Activated CD8-positive, alpha-beta memory T cell treated with anti-CD3 and anti-CD28 coated beads, Interleukin-2, amount 50 U/mL, for 1 hour (primary cell): ENCODE results near the gene OTOGL.

Experiments
- DNase-seq: peaks from one replicate; pipeline ENCODE4 v3.0.0-alpha.2; 2020; ENCODE audit errors: extremely low read depth

OTOGL gene

DNA sequence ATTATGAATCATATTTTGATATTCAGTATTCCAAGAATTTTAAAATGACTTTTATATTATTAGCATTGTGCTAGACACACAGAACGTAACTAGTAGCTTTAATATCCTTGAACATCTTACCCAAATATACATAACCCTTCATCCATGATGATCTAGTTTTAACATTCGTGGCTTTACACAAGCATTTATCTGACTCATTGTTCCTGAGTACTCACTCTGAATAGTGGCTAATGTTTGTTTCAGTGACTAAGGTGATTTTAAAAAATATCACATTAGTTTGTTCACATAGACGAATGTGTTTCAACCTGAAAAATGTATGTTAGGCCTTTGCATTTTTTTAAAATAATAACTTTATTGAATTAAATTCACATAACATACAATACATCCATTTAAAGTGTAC is 264.7 kb downstream of the OTOGL start:
- DNase-seq: no peak

GRCh38 chr12:80373666-80374065 is 274.3 kb downstream of the OTOGL start:
- DNase-seq: no peak

- DNase-seq: no peak
These were observed 275.3 kb downstream of the OTOGL start for GRCh38 chr12:80374615-80375014.

GRCh38 chr12:80377140-80377794 is 277.9 kb downstream of the OTOGL start:
- DNase-seq: no peak

- DNase-seq: no peak
These were observed 281.8 kb downstream of the OTOGL start for GRCh38 chr12:80381121-80381520.

- no peak for DNase-seq
These were observed 282.9 kb downstream of the OTOGL start for GRCh38 chr12:80382254-80382653.

- no peak for DNase-seq
These were observed 301.2 kb downstream of the OTOGL start for GRCh38 chr12:80400571-80400991.

DNA sequence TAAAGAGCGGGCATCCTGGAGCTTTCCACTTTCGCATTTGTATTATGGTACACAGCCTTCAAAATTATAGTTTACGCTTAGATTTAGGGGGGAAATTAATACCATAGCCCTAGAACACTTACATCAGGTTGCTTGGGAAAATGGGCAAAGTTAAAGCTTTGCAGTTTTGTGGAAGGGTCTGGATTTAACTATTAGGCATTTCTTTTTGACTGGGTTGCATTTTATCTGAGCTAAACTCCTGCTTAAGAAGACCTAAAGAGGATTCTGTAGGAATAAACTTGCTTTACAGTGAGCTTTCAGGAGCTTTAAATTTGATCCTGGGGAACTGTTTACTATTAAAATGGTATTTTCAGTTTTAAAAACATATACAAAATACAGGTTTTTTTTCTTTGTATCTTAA is 301.9 kb downstream of the OTOGL start:
- no peak for DNase-seq

DNA sequence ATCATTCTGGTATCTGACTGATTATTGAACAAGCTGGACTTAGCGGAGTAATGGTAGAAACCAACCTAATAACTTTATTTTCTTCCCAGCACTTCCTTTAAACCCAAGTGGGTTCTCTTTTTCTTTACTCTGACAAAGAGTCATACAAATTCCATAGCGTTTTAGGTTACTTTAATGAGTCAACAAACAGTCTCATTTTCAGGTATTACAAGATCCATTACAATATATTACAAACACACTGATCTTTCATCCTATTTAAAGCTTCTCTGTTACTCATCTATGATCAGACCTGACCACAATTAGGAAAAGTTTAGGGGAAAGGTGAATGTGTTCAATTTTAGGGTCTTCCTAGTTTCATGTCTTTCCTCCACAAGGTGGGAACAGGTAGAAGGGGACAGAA is 305.3 kb downstream of the OTOGL start:
- DNase-seq: no peak

DNA sequence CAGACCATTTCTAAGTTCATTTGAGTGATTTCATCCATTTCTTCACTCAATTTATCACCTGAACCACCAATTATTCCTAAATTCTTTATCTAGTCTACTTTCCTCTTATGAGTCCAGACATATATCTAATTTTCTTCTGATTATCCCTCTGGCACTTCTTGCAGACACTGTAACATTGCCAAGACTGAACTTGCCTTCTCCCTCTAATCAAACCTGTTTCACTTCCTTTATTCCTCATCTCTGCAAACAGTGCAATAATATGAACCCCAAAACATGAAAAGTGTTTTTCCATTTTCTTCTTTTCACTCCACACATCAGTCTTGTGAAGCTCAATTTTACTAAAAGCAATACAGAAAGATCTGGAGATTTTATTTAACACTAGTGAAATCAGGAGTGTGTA is 306.9 kb downstream of the OTOGL start:
- DNase-seq: no peak

- no peak for DNase-seq
These were observed 312.4 kb downstream of the OTOGL start for GRCh38 chr12:80411787-80412186.

- no peak for DNase-seq
These were observed 313.1 kb downstream of the OTOGL start for GRCh38 chr12:80412343-80412953.

DNA sequence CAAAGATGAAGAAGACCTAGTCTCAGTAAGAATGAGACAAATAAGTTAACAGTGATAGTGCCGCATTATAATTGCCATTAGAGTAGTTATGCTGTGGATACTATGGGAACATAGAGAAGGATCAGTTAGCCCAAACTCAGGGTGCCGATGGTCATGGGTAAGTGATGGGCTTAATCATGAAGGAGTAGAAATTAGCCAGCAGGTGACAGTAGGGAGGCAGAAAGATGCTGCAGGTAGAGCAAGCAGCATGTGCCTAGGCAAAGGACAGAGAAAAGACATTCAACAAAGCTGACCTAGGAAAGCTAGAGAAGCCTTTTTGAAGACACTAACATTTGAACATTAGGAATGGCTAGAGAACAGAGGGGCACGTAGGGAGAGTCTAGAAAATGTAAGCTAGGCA is 314.1 kb downstream of the OTOGL start:
- no peak for DNase-seq

- no peak for DNase-seq
These were observed 316.1 kb downstream of the OTOGL start for GRCh38 chr12:80415466-80415865.

DNA sequence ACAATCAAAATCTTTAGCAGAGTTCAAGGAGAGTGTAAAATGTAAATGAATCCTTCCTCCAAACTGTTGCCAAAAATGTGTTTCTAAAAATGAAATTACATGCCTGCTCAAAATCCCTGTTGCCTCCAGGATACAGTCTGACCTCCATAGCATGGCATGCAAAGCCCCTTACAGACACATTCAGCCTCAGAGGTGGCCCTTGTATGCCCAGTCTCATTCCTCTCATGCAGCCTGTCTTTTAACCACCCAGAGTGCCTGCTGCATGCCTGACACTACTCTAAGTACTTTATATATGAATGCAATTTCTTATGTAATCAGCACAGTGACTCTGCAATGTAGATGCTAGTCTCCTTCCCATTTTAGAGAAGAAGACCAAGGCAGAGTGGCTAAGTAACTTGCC is 320.3 kb downstream of the OTOGL start:
- DNase-seq: no peak

DNA sequence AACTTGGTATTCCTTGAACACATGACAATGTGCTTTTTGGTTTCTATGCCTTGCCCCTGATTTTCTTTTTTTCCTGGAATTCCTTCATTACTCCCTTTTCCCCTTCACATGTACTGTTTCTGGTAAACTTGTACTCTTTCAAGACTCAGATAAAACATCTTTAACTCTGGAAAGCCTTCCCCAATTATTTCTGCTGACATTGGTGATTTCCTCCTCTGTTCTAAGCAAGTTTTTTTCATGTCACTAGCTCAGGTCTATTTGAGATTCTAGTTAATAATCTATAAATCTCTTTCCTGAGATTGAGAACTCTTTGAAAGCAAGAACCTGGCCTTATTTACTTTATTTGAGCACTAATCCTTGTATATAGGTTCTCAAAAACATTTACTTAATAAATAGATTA is 320.7 kb downstream of the OTOGL start:
- no peak for DNase-seq

GRCh38 chr12:80422550-80422949 is 323.2 kb downstream of the OTOGL start:
- DNase-seq: no peak
